IMR-90 (cell line): ENCODE measurements around the gene PBX3. TPM values are rescaled to one million over a fixed set of nuclear protein-coding genes. Genes with fewer than 3 reads are reported as not detected.
A peak's percentile ranks its signal among the peaks of the same experiment; 100 is the strongest.

ENCODE experiments used
- ATAC-seq: fragments of 200-7000 bp; cut with Tn5 transposase; 2 replicates; pipeline ENCODE4 v1.9.1; 2020; ENCODE audit warnings: low read depth, mild to moderate bottlenecking, moderate library complexity
- BruUV-seq: library from RNA; stranded (reverse); fragments of 400-500 nt; replicated peaks from 2 replicates; lab custom pipeline; 2021; lab: Mats Ljungman, UMichigan
- CTCF ChIA-PET: fragments of 300-600 bp; formaldehyde crosslinking; extraction: SDS; loops from one replicate; lab custom pipeline; 2021; ENCODE audit warnings: antibody characterized with exemption; lab: Yijun Ruan, JAX
- POLR2A ChIA-PET: fragments of 300-600 bp; sonication (Branson Sonifier 250); formaldehyde crosslinking; loops from one replicate; lab custom pipeline; 2022; ENCODE audit warnings: antibody characterized with exemption; ENCODE audit not compliant: unreplicated experiment; lab: Charles Lee
- DNase-seq: peaks from one replicate; pipeline ENCODE4 v3.0.0; 2013
- H2AFZ ChIP-seq: replicated peaks from 2 replicates; pipeline ENCODE3; 2013; ENCODE audit warnings: low read length, mild to moderate bottlenecking; ENCODE audit not compliant: poor library complexity
- H2AK5ac ChIP-seq: 2 replicates; pipeline ENCODE4 v1.6.1; 2013; ENCODE audit warnings: low read depth, low read length, inconsistent platforms
- H2AK9ac ChIP-seq: replicated peaks from 2 replicates; pipeline ENCODE3; 2013; ENCODE audit warnings: mild to moderate bottlenecking, low read depth, low read length, moderate library complexity; ENCODE audit not compliant: poor library complexity
- H2BK120ac ChIP-seq: 2 replicates; pipeline ENCODE4 v1.6.1; 2013; ENCODE audit warnings: low read depth, low read length, inconsistent platforms
- H2BK15ac ChIP-seq: 3 replicates; pipeline ENCODE4 v1.6.1; 2013; ENCODE audit warnings: low read depth, low read length, inconsistent platforms
- H2BK20ac ChIP-seq: 2 replicates; pipeline ENCODE4 v1.6.1; 2013; ENCODE audit warnings: low read depth, mild to moderate bottlenecking, inconsistent platforms, low read length, moderate library complexity
- H2BK5ac ChIP-seq: 2 replicates; pipeline ENCODE4 v1.6.1; 2013; ENCODE audit warnings: mild to moderate bottlenecking, low read depth, low read length, inconsistent platforms; ENCODE audit not compliant: poor library complexity, severe bottlenecking
- H3K14ac ChIP-seq: replicated peaks from 2 replicates; pipeline ENCODE4 v1.6.1; 2013; ENCODE audit warnings: low read depth, low read length, inconsistent platforms
- H3K18ac ChIP-seq: 2 replicates; pipeline ENCODE4 v1.6.1; 2013; ENCODE audit warnings: low read depth, low read length, control low read depth
- H3K23ac ChIP-seq: 2 replicates; pipeline ENCODE4 v1.6.1; 2013; ENCODE audit warnings: low read depth, low read length, inconsistent platforms
- H3K27ac ChIP-seq: 2 replicates; pipeline ENCODE4 v1.5.1; 2013; ENCODE audit warnings: mild to moderate bottlenecking, control low read depth, low read length; ENCODE audit not compliant: insufficient read depth
- H3K27me3 ChIP-seq: 2 replicates; pipeline ENCODE4 v1.6.1; 2013; ENCODE audit warnings: low read length; ENCODE audit not compliant: control insufficient read depth, insufficient read depth
- H3K36me3 ChIP-seq: 2 replicates; pipeline ENCODE4 v1.6.1; 2013; ENCODE audit warnings: low read length, mixed read lengths; ENCODE audit not compliant: control insufficient read depth, insufficient read depth
- H3K4ac ChIP-seq: 2 replicates; pipeline ENCODE4 v1.6.1; 2013; ENCODE audit warnings: low read depth, low read length, inconsistent platforms
- H3K4me1 ChIP-seq: 2 replicates; pipeline ENCODE4 v1.6.1; 2013; ENCODE audit warnings: low read length, mixed read lengths; ENCODE audit not compliant: control insufficient read depth, insufficient read depth
- H3K4me2 ChIP-seq: 2 replicates; pipeline ENCODE4 v1.6.1; 2013; ENCODE audit warnings: low read depth, mild to moderate bottlenecking, control low read depth, low read length, moderate library complexity
- H3K4me3 ChIP-seq: 2 replicates; pipeline ENCODE4 v1.5.1; 2013; ENCODE audit warnings: low read depth, mild to moderate bottlenecking, control low read depth, low read length, moderate library complexity; ENCODE audit not compliant: insufficient read depth
- H3K56ac ChIP-seq: 2 replicates; pipeline ENCODE4 v1.6.1; 2013; ENCODE audit warnings: low read length, inconsistent platforms; ENCODE audit not compliant: insufficient read depth; ENCODE audit errors: extremely low read depth
- H3K79me1 ChIP-seq, 2 experiments: 2 replicates each; pipeline ENCODE4 v1.6.1; 2013; ENCODE audit warnings: low read length in 2 of 2, inconsistent platforms in 1 of 2, low read depth in 1 of 2
- H3K9ac ChIP-seq: 2 replicates; pipeline ENCODE4 v1.6.1; 2013; ENCODE audit warnings: low read depth, low read length, control low read depth
- H3K9me1 ChIP-seq: 2 replicates; pipeline ENCODE4 v1.6.1; 2013; ENCODE audit warnings: low read length, inconsistent platforms; ENCODE audit not compliant: insufficient read depth
- H3K9me3 ChIP-seq: 2 replicates; pipeline ENCODE4 v1.6.1; 2013; ENCODE audit warnings: low read length; ENCODE audit not compliant: control insufficient read depth, insufficient read depth
- H4K20me1 ChIP-seq: 2 replicates; pipeline ENCODE4 v1.6.1; 2013; ENCODE audit warnings: low read length, inconsistent platforms; ENCODE audit not compliant: insufficient read depth
- H4K5ac ChIP-seq: 2 replicates; pipeline ENCODE4 v1.6.1; 2013; ENCODE audit warnings: mild to moderate bottlenecking, low read depth, low read length, control low read depth
- H4K8ac ChIP-seq, 2 experiments: 2 replicates each; pipeline ENCODE4 v1.6.1; 2013; ENCODE audit warnings: low read depth in 2 of 2, low read length in 2 of 2, control low read depth in 1 of 2, inconsistent platforms in 1 of 2
- H4K91ac ChIP-seq: 2 replicates; pipeline ENCODE4 v1.6.1; 2013; ENCODE audit warnings: low read depth, low read length, inconsistent platforms; ENCODE audit not compliant: insufficient read depth
- BHLHE40 ChIP-seq: fragments of 150-350 bp; IDR thresholded peaks from 2 replicates; pipeline ENCODE4 v1.6.1; 2016; ENCODE audit warnings: mild to moderate bottlenecking, low read depth, low read length
- CEBPB ChIP-seq: IDR thresholded peaks from 2 replicates; pipeline ENCODE4 v1.6.1; 2012; ENCODE audit warnings: low read depth, low read length, improper control_type of control experiment
- CTCF ChIP-seq: conservative IDR thresholded peaks from 2 replicates; pipeline ENCODE4 v1.5.1; 2012; ENCODE audit warnings: mild to moderate bottlenecking, low read depth, low read length, improper control_type of control experiment
- ELK1 ChIP-seq: fragments of 150-350 bp; IDR thresholded peaks from 2 replicates; pipeline ENCODE4 v1.6.1; 2016; ENCODE audit warnings: low read depth, mild to moderate bottlenecking, low read length, moderate library complexity, borderline replicate concordance
- FOS ChIP-seq: fragments of 150-350 bp; IDR thresholded peaks from 2 replicates; pipeline ENCODE4 v1.6.1; 2016; ENCODE audit warnings: low read depth, low read length
- MAFK ChIP-seq: IDR thresholded peaks from 2 replicates; pipeline ENCODE4 v1.6.1; 2012; ENCODE audit warnings: low read depth, low read length, improper control_type of control experiment
- MXI1 ChIP-seq: IDR thresholded peaks from 2 replicates; pipeline ENCODE4 v1.6.1; 2012; ENCODE audit warnings: low read depth, mild to moderate bottlenecking, low read length, moderate library complexity, borderline replicate concordance
- NFE2L2 ChIP-seq: fragments of 150-350 bp; IDR thresholded peaks from 2 replicates; pipeline ENCODE4 v1.6.1; 2016; ENCODE audit warnings: low read depth, mild to moderate bottlenecking, low read length
- POLR2A ChIP-seq: IDR thresholded peaks from 2 replicates; pipeline ENCODE4 v1.6.1; 2012; ENCODE audit warnings: mild to moderate bottlenecking, low read depth, low read length
- RAD21 ChIP-seq: IDR thresholded peaks from 2 replicates; pipeline ENCODE4 v1.6.1; 2012; ENCODE audit warnings: low read length, improper control_type of control experiment
- RCOR1 ChIP-seq: IDR thresholded peaks from 2 replicates; pipeline ENCODE4 v1.6.1; 2012; ENCODE audit warnings: mild to moderate bottlenecking, low read length, improper control_type of control experiment; ENCODE audit not compliant: insufficient replicate concordance
- RFX5 ChIP-seq: IDR thresholded peaks from 2 replicates; pipeline ENCODE4 v1.8.0; 2012; ENCODE audit warnings: low read depth, mild to moderate bottlenecking, low read length, moderate library complexity
- SMC3 ChIP-seq: fragments of 150-350 bp; IDR thresholded peaks from 2 replicates; pipeline ENCODE4 v1.6.1; 2016; ENCODE audit warnings: low read depth, mild to moderate bottlenecking, antibody characterized with exemption, low read length, moderate library complexity
- WGBS, 2 experiments: methylation state at CpG; one replicate each; pipeline versions ENCODE4 v1.1.5 to v1.1.7; 2013; ENCODE audit warnings: missing lambda C conversion rate in 2 of 2; ENCODE audit not compliant: insufficient read length in 1 of 2; ENCODE audit errors: extremely low coverage in 2 of 2; 5-methylcytosine and 5-hydroxymethylcytosine counted together
- dilution Hi-C: fragments of 300-500 bp; cut with HindIII; formaldehyde crosslinking; loops from one replicate; pipeline ENCODE4 v1.14.3; 2018; ENCODE audit warnings: low sequenced_read_pairs; ENCODE audit not compliant: unreplicated experiment
- in situ Hi-C: fragments of 300-500 bp; cut with MboI; formaldehyde crosslinking; loops from 3 replicates; pipeline ENCODE4 v1.14.3; 2019; ENCODE audit warnings: low sequenced_read_pairs, inconsistent platforms, mixed read lengths
- intact Hi-C: fragments of 100-400 bp; cut with micrococcal nuclease; formaldehyde crosslinking; loops from 2 replicates; pipeline ENCODE4 v1.10.0; 2022
- polyA plus RNA-seq, 3 experiments: library from polyadenylated mRNA; depleted of rRNA; stranded (reverse); fragments of >200 nt; gene quantifications; 2 replicates each; pipeline ENCODE4 v1.2.3, GENCODE V29; 2012; ENCODE audit warnings: low replicate concordance in 1 of 3
- total RNA-seq: library from RNA; depleted of rRNA; stranded (reverse); fragments of >200 nt; gene quantifications from 2 replicates; pipeline ENCODE4 v1.2.3, GENCODE V29; 2012

PBX3 gene
- total and polyA plus RNA-seq, 2 of the 4 experiments (the other 2 are of a cell fraction): 12.0 to 15.6 TPM

GRCh38 chr9:125701351-125701750, 45.8 kb upstream of the PBX3 start:
- Histone ChIP-seq H3K79me1 (peaks cover 30 to 64% of the 10 kb centered on the region in 2 experiments), H3K9ac (no peak overlapping the region), H3K23ac (no peak overlapping the region), H3K56ac (no peak overlapping the region), H3K4ac (no peak overlapping the region), H4K5ac (no peak overlapping the region), H2AFZ (no peak overlapping the region), H3K9me1 (peaks cover 10% of the 10 kb centered on the region), H3K4me1 (peaks cover 3% of the 10 kb centered on the region; the same call in 1 of the 2 replicates), H4K20me1 (peaks cover 24% of the 10 kb centered on the region), H2BK120ac (no peak overlapping the region), H4K91ac (no peak overlapping the region), H4K8ac (no peak overlapping the region), H3K9me3 (no peaks in the 10 kb centered on the region), H2AK9ac (no peak overlapping the region), H3K14ac (no peak overlapping the region), H2BK20ac (no peak overlapping the region), H3K4me3 (no peak overlapping the region), H2BK15ac (no peak overlapping the region), H3K18ac (no peak overlapping the region), H3K36me3 (0 out of 2 replicates have a peak, but pooled peaks cover 1% of the 10 kb centered on the region), H3K4me2 (no peak overlapping the region), H2AK5ac (no peak overlapping the region), H2BK5ac (no peak overlapping the region), H3K27me3 (no peaks in the 10 kb centered on the region), H3K27ac (no peak overlapping the region)
- no CpG with 5 or more reads among the region's 6 CpGs for WGBS, 2 experiments
- TF ChIP-seq RFX5 (no peak), FOS (no peak), POLR2A (no peak), RAD21 (no peak), RCOR1 (no peak), MAFK (no peak), BHLHE40 (no peak), NFE2L2 (no peak), CTCF (no peak), SMC3 (no peak), CEBPB (no peak), ELK1 (no peak), MXI1 (no peak)
- ATAC-seq: no peak
- dilution Hi-C loops: no loop called here
- DNase-seq: peak; percentile 40
- in situ Hi-C loops: no loop called here
- BruUV-seq: no TSS peak
- CTCF ChIA-PET: no interaction called here
- intact Hi-C loops: no loop called here
- POLR2A ChIA-PET: no interaction called here
